ENCODE measurements around the gene KCNJ6. TPM values are rescaled to one million over a fixed set of nuclear protein-coding genes. Genes with fewer than 3 reads are reported as not detected.

KCNJ6 gene
- total and polyA plus RNA-seq, 4 donors: 0.01 TPM; not detected in 3

DNA sequence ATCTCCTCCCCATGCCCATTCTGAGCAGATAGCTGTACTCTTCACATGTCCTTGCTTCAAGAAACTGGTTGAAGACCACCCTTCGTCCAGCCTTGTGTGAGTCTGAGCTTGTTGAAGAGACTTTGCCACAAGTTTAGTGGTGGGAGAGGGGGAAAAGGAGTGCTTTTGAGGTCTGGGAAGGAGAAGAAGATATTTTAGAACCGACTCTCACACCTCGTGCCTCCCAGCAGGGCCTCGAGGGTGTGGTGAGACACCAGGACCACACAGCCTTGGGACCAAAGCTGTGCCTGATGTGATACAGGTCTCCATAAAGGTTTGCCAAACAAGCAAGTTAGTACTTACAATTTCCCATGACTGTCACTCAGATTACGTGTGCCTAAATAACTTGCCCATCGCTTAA is 347.8 kb downstream of the KCNJ6 start (continued):
- TF ChIP-seq, protein P1, sequence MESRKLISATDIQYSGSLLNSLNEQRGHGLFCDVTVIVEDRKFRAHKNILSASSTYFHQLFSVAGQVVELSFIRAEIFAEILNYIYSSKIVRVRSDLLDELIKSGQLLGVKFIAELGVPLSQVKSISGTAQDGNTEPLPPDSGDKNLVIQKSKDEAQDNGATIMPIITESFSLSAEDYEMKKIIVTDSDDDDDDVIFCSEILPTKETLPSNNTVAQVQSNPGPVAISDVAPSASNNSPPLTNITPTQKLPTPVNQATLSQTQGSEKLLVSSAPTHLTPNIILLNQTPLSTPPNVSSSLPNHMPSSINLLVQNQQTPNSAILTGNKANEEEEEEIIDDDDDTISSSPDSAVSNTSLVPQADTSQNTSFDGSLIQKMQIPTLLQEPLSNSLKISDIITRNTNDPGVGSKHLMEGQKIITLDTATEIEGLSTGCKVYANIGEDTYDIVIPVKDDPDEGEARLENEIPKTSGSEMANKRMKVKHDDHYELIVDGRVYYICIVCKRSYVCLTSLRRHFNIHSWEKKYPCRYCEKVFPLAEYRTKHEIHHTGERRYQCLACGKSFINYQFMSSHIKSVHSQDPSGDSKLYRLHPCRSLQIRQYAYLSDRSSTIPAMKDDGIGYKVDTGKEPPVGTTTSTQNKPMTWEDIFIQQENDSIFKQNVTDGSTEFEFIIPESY (IDR thresholded peaks at IDR 0.05): no peak
- TF ChIP-seq, protein P2, sequence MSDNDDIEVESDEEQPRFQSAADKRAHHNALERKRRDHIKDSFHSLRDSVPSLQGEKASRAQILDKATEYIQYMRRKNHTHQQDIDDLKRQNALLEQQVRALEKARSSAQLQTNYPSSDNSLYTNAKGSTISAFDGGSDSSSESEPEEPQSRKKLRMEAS (IDR thresholded peaks at IDR 0.05): no peak

DNA sequence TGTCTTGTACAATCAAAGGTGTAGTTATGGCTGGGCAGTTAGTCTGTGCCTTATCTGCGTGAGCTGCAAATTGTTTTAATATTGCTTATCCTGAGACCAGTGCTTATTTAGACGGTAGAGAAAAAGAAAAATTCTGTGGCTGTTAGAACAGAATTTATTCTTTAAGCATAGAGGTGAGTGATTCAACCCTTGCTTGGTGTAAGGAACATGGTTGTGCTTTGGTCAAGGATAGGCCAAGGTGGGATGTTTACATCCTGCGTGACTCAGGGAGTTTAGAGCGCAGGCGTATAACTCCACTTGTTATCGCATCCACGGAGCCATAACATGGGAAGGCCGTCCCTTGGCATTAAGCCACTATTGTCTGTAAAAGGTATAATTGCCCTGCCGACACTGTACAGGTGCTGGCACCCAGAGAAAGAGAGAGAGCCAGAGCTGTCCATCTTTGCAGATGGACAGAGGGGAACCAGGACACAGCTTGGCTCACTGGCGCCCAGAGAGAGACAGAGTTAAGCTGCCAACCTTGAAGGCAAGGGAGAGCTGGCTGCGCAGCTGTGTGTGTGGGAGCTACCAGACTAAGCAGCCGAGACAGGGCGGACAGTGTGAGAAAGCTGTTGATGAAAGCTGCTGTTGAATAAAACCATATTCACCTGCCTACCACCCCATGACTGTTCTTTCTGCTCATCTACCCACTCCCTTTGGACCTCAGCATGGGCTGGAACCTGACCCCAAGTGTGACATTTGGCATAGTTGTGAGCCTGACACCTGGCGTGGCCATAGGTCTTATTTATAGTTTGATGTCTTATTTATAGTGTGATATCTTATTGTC is 349.3 kb downstream of the KCNJ6 start:
- no peak for DNase-seq (ENCODE audit: low spot score)
- H3K36me3 ChIP-seq (ENCODE audit: control insufficient read depth in 4 of 4, insufficient read depth in 3 of 4, low read depth in 1 of 4, low read length in 3 of 4): no peaks in the 10 kb centered on the region
- 92% methylated on average over 14 of the region's 14 CpGs for WGBS

More for the DNA sequence above, 349.3 kb downstream of the KCNJ6 start:
- TF ChIP-seq FOXA1 (IDR thresholded peaks at IDR 0.05) (no peak), JUND (IDR thresholded peaks at IDR 0.05) (no peak), HNF4A (conservative IDR thresholded peaks at IDR 0.05) (no peak), HNF4G (IDR thresholded peaks at IDR 0.05) (no peak), NR2F2 (IDR thresholded peaks at IDR 0.05) (no peak), GABPA (IDR thresholded peaks at IDR 0.05 in 1 of 2, conservative IDR thresholded peaks at IDR 0.05 in 1 of 2) (no peak), SP1 (IDR thresholded peaks at IDR 0.05) (no peak), EGR1 (IDR thresholded peaks at IDR 0.05; ENCODE audit: low read depth in 2 of 2) (no peak), RAD21 (IDR thresholded peaks at IDR 0.05) (no peak), TAF1 (conservative IDR thresholded peaks at IDR 0.05) (no peak)
- TF ChIP-seq, protein P3, sequence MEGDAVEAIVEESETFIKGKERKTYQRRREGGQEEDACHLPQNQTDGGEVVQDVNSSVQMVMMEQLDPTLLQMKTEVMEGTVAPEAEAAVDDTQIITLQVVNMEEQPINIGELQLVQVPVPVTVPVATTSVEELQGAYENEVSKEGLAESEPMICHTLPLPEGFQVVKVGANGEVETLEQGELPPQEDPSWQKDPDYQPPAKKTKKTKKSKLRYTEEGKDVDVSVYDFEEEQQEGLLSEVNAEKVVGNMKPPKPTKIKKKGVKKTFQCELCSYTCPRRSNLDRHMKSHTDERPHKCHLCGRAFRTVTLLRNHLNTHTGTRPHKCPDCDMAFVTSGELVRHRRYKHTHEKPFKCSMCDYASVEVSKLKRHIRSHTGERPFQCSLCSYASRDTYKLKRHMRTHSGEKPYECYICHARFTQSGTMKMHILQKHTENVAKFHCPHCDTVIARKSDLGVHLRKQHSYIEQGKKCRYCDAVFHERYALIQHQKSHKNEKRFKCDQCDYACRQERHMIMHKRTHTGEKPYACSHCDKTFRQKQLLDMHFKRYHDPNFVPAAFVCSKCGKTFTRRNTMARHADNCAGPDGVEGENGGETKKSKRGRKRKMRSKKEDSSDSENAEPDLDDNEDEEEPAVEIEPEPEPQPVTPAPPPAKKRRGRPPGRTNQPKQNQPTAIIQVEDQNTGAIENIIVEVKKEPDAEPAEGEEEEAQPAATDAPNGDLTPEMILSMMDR (IDR thresholded peaks at IDR 0.05; ENCODE audit: low read depth, low read length, missing input control): no peak
- TF ChIP-seq, protein P1 (IDR thresholded peaks at IDR 0.05): no peak
- TF ChIP-seq, protein P4, sequence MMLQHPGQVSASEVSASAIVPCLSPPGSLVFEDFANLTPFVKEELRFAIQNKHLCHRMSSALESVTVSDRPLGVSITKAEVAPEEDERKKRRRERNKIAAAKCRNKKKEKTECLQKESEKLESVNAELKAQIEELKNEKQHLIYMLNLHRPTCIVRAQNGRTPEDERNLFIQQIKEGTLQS (IDR thresholded peaks at IDR 0.05): no peak
- no peak overlapping the region for H3K4me3 ChIP-seq (ENCODE audit: low read depth in 1 of 3, low read length in 3 of 3)
- H3K27ac ChIP-seq (ENCODE audit: low read depth in 1 of 2, low read length in 2 of 2): no peak overlapping the region
- peaks cover 9 to 28% (median 21%) of the 10 kb centered on the region in 4 donors for H3K4me1 ChIP-seq (ENCODE audit: control insufficient read depth in 4 of 4, insufficient read depth in 4 of 4, low read length in 3 of 4)
- no peaks in the 10 kb centered on the region for H3K9me3 ChIP-seq (ENCODE audit: control insufficient read depth in 4 of 4, low read length in 3 of 4)
- H3K9ac ChIP-seq (ENCODE audit: low read depth in 1 of 2, low read length in 2 of 2): no peak overlapping the region
- no peaks in the 10 kb centered on the region for H3K27me3 ChIP-seq (ENCODE audit: control insufficient read depth in 4 of 4, insufficient read depth in 4 of 4, low read length in 3 of 4)

Data from liver (tissue), 9 donors.